GM18520 (cell line): ENCODE data around the gene MTMR10.

Experiments used
- ATAC-seq: cut with Tn5 transposase; IDR thresholded peaks from one replicate; pipeline ENCODE4 v1.9.1; 2021; ENCODE audit not compliant: unreplicated experiment

Gene MTMR10

DNA sequence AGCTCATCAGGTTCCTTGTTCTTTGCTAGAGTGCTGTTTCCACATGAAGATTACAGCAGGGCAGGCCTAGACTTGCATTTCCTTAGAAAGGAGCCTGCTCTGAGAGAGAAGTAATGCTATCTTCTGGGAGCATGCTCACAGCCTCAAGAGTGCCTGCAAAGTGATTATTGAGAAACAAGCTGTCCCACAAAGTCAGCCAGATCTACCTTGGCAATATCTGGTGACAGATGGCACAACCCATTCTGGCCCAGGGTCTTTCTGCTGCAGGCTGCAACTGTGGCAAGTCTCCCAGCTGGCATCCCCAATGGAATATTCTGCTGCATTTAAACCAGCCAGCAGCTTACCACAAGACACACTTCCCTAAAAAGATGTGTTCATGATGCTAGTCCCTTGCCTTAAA lies 29.3 kb downstream of the MTMR10 start:
- ATAC-seq: no peak

DNA sequence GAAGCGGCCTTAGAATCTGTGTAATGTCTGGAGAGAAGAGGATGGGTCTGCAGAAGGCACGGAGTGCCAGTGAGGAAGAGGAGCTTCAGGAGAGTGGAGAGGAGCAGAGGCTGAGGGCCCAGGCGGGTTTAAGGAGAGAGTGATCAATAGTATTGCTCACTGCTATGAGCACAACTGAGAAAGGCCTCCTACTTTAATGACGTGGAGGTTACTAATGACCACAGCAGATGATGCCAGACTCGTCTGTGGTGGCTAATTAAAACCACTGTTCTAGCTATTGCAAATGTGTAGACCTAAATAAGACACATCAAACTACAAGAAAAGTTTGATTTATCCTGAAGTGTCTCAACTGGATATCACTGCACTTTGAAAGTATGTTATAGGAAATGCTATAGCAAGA lies 33.2 kb downstream of the MTMR10 start:
- no peak for ATAC-seq

DNA sequence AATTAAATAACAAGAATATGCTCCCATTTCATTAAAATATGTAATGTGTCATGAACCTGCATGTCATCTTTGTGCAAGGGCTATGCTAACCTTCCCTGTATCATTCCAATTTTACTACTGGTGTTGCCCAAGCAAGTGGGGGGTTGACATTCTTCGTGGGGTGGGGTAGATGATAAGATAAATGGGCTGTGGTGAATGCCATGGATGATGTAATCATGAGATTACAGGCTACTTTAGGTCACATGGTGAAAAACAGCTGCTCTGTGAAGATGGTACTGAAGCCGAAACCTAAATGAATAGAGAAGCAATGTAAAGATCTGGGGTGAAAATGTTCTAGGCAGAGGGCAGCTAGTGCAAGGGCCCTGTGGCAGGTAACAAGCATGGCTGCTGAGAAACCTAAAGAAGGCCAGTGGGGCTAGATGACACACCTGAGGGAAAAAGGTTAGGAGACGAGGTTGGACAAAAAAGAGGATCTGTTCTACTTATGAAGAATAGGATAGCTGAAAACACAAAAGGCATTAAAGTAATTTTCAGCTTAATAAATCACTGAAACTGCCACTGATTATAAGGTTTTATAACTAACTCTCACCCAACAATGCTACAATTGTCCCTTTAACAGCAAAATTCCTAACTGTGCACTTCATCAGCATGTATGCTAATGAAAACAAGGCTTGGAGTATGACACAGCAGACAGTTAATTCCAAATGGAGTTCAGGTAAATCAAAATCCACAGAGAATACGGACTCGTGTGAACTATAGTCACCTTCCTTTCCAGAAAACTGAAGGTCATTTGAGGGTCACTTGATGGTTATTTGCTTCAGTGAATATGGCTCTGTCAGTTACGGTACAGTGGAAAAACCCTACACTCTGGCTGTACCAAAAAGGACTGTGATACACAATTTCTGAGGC lies 35.0 kb downstream of the MTMR10 start:
- ATAC-seq: no peak

DNA sequence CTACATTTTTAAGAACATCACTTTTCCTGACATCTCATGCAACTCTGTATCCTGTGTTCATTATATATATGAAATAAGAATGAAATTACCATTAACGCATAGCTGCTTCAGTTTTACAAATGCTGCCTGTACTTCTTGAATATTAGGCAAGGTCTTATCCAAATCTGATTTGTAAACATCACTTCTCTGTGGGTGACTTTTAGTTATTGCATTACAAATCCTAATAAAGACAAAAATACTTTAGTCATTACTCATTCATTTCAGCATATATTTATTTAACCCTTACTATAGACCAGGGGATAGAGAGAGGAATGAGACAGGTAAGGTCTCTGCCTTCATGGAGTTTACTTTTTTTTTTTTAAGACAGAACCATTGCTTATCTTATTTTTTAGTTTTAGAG lies 36.8 kb downstream of the MTMR10 start:
- no peak for ATAC-seq

DNA sequence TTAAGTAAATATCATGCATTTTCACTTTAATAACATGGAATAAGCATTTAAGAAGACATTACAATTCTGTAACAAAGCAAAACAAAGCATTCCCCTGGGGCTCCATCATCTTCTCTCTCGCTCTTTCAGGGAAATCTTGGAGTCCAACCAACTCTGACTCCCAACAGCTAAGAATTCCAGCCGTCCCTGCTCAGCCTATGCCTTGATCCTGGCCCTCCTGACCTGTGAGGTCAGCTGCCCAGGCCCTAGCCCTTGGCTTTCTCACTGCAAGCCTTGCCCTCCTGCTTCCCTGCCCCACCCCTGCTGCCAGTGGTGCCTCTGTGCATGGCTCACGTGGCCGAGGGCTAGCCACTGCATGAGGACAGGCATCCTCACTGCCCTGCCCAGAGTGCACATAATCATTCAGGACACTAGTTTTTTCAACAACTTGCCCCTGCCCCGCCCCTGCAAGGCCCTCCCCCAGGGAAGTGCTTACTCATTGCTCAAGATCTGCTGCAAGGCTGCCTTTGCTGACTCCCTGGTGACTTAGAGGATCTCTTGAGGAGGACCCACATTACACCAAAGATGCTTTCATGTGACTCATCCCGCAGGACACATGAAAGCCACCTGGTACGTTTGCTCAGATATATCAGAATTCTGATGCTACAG lies 37.6 kb downstream of the MTMR10 start:
- no peak for ATAC-seq

DNA sequence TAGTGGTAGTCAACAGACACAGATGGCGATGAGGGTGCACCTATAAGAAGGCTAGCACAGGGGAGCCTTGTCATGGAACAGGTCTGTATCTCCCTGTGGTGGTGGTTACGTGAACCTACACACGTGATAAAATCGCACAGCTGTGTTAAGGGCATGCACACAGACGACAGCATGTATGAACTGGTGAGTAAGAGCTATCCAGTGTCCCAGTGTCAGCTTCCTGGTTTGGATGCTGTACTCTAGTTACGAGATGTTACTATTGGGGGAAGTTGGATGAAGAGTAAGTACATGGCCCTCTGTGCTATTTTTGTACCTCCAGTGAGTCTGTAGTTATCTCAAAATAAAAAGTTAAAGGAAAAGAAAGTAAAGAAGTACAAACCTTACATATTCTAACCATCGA lies 38.2 kb downstream of the MTMR10 start:
- ATAC-seq: no peak

DNA sequence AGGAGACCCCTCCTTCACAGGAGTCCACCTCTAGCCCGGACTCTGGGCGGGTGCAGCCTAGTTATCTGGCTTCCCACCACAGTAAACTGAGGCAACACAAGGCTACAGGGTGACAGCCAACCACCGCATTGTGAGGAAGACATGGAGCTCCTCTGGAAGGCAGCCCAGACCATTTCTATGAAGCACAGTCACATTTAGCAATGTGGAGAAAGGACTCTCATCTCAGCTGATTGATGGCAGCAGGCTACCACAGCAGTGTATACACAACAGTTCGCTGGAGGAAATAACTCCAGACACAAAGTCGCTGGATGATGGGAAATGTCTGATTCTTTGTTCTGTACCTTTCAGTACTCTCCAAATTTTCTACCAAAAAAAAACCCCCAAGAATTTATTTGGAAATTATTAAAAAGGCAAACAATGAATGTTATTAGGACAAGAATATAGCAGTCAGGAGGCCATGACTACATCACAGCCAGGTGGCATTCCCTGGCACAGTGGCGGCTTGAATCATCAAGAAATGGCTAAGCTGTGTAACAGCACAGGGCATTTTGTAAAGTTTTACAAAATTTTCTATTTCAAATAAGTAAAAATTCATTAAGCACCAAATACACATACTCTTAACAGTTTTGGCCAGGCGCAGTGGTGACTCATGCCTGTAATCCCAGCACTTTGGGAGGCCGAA lies 47.6 kb downstream of the MTMR10 start:
- ATAC-seq: no peak

DNA sequence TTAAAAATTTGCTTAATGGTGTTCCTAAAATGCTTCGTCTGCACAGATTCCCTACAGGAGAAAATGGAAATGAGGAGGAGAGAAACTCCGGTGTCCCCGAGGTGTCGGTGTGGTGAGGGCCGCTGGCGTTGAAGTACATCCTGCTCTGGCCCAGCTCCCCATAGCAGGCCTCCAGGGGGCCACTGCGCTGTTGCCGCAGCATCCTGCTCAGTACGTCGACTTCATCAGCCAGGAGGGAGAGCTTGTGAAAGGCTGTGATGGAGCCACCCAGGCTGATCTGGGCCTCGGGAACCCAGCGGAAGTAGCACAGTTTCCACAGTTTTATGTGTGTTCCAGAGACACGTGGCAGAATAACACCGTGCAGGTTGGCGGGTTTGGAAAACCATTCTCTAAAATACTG lies 49.9 kb downstream of the MTMR10 start:
- no peak for ATAC-seq

DNA sequence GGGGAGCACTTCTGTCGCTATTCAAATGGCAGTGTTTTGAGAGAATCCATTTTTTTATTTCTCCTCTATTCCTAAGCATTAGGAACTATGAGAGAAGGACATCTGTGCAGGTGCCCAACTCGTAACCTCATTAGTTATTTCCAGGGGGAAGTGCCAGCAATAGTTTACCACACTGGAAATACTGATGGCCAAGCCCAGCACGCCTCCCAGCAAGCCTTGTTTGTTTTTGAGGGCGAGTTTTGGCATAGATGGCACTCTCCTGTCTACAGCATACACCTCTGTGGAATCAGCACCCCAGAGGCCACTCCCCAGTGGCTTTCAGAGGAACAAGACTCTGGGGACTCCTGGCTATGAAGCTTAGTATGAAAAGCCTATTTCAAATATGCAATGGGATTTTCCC lies 51.1 kb downstream of the MTMR10 start:
- ATAC-seq: no peak

DNA sequence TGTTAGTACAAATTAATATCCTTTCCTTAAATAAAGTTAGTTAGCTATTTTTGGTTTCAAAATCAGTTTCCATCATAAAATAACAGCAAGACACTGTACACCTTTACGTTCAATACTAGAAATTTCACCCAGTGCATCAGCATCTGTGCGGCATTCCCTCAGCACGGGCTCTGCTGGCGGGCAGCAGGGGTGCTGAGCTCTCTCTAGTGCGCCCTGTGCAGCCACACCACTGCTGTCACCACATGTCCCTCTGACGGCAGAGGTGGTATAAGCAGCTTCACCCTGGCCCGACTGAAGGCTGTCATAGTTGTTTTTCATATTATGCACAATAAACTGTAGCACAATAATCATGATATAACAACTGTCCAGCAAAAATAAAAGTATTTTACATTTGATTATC lies 52.3 kb downstream of the MTMR10 start:
- ATAC-seq: no peak

DNA sequence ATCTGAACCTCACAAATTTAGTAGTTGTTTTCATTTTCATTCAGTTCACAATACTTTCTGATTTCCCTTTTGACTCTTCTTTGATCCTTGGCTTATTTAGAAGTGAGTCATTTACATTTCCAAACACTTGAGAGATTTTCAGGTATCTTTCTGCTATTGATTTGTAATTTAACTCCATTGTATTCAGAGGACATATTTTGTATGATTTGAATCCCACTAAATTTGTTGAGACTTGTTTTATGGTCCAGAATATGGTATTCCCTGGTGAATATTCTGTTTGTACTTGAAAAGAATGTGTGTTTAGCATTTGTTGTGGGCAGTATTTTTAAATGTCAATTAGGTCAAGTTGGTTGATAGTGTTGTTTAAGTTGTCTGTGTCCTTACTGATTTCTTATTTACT lies 58.1 kb downstream of the MTMR10 start:
- ATAC-seq: no peak

DNA sequence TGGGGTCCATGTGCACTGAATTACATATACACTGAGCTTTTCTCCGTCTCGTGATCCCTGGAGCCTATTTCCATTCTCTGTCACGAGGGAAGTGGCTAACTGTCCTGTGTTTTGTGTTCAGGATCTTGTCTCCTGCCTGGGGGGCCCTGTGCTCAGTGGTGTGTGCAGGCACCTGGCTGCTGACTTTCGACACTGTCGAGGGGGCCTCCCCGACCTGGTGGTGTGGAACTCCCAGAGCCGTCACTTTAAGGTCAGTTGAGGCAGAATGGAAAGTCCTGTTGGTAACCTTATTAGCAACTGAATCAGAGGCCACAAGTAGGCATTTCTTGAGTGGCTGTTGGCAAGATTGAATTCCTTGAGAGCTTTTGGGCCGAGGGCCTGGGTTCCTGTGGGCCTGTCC lies 61.0 kb downstream of the MTMR10 start:
- ATAC-seq: no peak

DNA sequence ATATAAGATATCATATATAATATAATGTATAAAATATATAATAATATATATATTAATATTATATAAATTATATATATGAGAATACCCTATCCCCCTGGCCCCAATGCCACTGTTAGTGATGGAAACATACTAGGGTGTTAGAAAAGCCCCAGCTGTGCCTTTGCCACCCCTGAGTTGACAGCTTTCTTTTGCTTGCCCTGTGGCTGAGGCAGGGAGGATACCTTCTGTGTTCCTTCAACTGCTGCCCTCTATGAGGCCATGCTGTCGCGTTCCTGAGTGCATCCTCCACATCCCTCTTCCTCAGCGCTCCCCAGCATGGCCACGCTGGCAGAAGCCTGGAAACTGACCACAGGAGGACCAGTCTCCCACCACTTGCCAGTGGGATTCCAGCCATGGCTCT lies 61.4 kb downstream of the MTMR10 start:
- no peak for ATAC-seq

DNA sequence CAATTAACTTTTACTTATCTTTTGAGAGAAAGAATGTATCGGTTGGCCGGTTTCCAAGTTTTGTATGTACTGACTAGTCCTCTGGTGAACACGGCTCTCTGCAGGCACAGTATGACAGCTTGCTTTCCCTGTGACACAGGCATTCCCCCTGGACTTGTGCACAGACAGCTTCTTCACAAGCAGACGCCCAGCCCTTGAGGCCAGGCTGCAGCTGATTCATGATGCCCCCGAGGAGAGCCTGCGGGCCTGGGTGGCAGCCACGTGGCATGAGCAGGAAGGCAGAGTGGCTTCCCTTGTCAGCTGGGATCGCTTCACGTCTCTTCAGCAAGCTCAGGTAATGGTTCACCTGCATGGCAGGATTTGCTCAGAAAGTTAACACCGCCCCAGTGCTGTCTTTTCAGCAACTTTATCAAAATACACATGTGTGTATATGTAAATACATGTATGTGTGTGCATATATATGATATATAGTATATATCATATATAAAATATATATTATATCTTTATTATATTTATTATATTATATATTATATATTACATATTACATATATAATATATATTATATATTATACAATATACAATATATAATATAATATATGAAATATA lies 62.3 kb downstream of the MTMR10 start:
- ATAC-seq: no peak

DNA sequence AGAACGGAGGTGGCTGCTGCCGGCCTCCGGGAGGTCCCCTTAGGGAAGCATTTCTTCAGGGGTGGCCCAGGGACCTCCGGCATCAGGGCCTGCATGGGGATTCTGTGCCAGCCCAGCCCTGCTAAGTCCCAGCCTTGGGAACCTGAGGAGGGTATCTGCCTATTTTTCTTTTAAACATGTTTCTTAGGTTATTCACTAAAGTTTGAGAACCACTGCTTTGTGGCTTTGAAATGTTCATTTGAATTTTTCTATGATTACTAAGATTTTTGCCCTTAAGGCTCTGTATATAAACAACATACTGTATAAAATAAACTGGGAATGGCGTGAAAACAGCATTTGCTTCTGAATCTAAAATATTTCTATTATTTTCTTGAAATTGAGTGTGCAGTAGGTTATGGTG lies 63.4 kb downstream of the MTMR10 start:
- no peak for ATAC-seq

DNA sequence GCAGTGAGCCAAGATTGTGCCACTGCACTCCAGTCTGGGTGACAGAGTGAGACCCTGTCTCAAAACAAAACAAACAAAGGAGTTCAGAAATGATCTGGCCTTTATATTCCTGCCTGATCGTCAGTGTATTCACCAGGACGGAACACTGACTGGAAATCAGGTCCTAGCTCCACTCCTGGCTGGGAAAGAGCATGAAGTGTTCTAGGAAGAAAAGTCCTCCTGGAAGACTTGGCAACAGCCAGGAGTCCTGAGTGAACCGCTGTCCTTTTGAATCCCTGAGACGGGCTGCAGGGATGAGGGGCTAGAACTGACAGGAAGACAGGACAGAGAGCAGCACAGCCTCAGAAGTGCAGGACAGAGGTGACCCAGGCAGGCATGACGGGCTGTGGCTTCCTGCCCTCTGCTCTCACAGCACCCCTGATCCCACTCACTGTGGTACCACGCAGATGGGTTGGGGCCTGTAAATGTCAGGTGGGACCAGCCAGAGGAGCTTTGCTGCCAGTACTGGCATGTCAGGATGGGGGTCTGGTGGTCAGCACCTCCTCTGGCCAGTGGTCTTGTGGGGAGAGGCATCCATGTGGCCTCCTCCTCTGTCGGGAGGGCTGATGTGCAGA lies 64.2 kb downstream of the MTMR10 start:
- no peak for ATAC-seq

DNA sequence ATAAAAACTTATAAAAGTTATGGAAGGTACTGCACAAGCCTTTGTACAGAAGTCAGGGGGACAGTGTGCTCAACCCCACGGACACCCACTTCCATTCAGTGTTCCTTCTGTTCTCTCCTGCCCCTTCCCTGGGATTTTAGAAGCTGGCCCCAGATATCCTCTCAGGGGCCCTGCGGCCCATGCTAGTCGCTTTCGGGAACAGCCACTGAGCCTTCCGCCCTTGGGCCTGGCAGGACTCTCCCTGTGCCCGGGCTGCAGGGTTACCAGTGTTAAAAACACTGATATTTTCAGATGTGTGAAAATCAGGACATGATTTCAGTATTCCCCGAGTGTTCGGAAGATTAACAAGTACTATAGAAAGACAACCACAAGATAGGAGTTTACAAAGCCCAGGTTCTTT lies 65.3 kb downstream of the MTMR10 start:
- ATAC-seq: no peak

DNA sequence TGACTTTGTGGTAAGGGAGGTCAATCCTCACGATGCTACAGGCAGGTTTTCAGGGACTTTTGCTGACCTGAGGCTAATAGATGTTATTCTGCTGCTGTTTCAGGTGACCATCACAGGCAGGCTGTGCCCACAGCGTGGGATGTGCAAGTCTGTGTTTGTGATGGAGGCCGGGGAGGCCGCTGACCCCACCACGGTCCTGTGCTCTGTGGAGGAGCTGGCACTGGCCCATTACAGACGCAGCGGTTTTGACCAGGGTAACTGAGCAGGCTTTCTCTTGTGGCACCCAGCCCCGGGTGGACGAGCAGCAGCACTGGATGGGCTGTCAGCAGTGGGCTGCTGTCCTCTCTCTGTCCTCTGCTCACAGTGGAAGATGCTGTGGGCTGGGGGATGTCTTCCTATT lies 65.7 kb downstream of the MTMR10 start:
- no peak for ATAC-seq

DNA sequence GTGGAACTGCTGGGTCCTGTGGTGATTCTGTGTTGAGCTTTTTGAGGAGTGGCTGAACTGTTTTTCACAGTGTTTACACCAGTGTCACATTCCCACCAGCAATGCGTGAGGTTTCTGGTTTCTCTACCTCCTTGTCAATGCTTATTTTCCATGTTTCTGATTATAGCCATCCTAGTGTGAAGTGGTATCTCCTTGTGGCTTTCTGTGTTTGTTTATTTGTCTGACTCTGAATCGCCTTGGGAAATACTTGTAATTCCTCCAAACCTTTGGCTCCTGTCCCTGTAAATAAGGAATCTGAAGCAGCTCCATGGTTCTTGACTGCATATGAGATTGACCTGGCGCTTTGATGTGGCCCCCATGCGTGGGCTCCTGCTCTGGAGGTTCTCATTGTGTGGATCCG lies 67.1 kb downstream of the MTMR10 start:
- no peak for ATAC-seq

DNA sequence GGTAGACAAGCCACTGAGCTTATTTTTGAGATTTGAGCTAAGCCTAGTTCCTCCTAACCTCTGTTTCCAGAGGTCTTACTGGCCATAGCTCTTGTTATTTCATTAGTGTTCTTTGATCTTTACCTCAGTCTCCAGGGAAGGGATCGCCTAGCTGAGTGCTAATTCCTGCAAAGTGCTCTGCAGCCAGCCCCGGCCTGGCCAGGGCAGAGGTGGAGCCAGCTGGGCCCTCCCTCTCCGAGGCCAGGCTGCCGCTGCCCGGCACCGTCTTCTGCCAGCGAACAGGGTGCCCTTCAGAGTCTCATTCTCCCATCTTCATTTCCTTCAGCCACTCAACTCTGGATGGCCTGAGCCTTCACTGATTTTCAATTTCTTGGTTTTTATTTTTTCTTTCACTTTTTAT lies 68.0 kb downstream of the MTMR10 start:
- no peak for ATAC-seq
